Omental fat pad (tissue), 4 donors: ENCODE measurements around the gene NRG3. TPM values are rescaled to one million over a fixed set of nuclear protein-coding genes. Genes with fewer than 3 reads are reported as not detected.

Experiments
- ATAC-seq: fragments of 150-250 bp; one replicate; pipeline ENCODE4 v1.9.1; 2016; ENCODE audit warnings: mild to moderate bottlenecking, moderate library complexity; ENCODE audit not compliant: low FRiP score
- DNase-seq: peaks from one replicate; pipeline ENCODE4 v3.0.0-alpha.2; 2019; ENCODE audit warnings: low spot score
- small RNA-seq: library from RNA; depleted of rRNA; stranded (forward); fragments of <200 nt; gene quantifications from one replicate; pipeline ENCODE3, GENCODE V24; 2016
- total RNA-seq, 4 donors: library from RNA; depleted of rRNA; stranded (reverse); fragments of >200 nt; gene quantifications; one replicate each; pipeline ENCODE4 v1.1.0, GENCODE V29; 2016
- TF ChIP-seq, protein P1 (sequence below), 3 donors: fragments of 450-650 bp; IDR thresholded peaks; one replicate each; pipeline ENCODE4 v1.5.1; 2016 to 2017; ENCODE audit warnings: antibody characterized with exemption in 3 of 3, mild to moderate bottlenecking in 3 of 3, moderate library complexity in 2 of 3

NRG3 gene
- total RNA-seq, 4 donors from 2014 or later = 0.19 to 0.47 (median 0.38) TPM; not detected in 1

DNA sequence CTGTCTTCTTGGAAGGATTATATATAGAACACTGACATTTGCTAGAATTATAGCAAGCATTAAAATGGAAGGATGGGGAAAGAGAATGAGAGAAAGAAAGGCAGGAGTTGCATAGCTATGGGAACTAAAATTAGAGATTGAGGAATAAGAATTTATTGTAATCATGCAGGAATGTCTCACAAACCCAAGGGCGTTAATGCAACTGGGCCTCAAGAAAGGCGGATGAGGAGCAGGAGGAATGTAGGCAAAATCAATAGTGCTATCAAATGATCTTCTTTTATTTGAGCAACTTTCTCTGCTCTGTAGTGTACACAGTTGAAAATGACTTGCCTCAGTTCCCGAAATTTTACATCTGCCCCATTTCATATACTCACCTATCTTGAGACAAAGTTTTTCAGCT is 1132.5 kb downstream of the NRG3 start:
- TF ChIP-seq, protein P1, sequence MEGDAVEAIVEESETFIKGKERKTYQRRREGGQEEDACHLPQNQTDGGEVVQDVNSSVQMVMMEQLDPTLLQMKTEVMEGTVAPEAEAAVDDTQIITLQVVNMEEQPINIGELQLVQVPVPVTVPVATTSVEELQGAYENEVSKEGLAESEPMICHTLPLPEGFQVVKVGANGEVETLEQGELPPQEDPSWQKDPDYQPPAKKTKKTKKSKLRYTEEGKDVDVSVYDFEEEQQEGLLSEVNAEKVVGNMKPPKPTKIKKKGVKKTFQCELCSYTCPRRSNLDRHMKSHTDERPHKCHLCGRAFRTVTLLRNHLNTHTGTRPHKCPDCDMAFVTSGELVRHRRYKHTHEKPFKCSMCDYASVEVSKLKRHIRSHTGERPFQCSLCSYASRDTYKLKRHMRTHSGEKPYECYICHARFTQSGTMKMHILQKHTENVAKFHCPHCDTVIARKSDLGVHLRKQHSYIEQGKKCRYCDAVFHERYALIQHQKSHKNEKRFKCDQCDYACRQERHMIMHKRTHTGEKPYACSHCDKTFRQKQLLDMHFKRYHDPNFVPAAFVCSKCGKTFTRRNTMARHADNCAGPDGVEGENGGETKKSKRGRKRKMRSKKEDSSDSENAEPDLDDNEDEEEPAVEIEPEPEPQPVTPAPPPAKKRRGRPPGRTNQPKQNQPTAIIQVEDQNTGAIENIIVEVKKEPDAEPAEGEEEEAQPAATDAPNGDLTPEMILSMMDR (IDR thresholded peaks at IDR 0.05) = no peak
- ATAC-seq = no peak
- no peak for DNase-seq

GRCh38 chr10:83012866-83013265 is 1137.9 kb downstream of the NRG3 start:
- TF ChIP-seq, protein P1 (IDR thresholded peaks at IDR 0.05) = no peak
- no peak for ATAC-seq
- DNase-seq = no peak

DNA sequence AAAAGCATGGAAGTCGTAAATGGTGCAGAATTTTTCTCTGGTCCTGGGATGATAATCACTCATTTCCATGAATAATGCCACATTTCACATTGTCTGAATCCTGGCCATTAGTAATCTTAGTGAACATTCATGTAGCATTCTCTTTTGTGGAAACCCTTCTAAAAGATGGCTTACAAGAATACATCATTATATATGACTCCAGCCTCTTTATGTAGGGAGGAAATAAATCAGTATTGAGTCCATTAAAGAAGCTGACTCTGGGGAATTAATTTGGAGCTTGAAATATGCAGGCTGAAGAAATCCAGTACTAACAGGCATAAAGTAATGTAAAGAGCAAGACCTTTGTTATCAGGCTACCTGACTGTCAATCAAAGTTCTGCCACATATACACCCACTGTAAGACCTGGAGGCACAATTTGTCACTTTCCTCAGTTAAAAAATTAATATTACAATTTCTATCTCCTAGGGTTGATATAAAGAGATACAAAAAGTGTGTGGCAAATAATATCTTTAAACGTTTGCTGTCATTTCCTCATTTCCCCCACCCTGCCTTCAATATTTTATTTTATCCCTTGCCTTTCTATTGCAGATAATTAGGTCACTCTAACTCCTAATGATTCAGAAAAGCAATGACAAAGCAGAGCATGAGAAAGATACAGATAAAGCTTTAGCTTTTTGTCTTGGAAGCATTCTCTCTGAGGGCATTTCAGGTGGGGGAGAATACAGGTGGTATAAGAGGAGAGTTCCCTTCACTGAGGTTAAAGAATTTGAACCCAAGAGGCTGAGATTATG is 1142.3 kb downstream of the NRG3 start:
- ATAC-seq = no peak
- no peak for DNase-seq
- TF ChIP-seq, protein P1 (IDR thresholded peaks at IDR 0.05) = no peak

DNA sequence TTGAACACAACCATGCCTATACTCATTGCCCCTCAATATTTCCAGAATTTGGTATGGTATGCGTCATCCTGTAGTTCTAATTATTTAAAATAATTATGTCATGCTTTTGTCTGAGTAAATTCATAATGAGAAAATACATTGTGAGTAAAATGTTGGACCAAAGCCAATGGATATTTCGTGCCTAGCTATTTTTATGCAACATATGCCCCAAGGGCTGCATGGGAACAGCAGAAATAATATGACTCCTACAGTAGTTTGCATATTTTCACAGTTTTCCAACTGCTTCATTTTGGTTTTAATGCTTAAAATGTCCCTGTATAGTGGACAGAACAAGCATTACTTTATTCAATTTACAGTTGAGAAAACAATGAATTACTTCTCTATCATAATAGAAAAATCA is 1148.7 kb downstream of the NRG3 start:
- no peak for ATAC-seq
- TF ChIP-seq, protein P1 (IDR thresholded peaks at IDR 0.05) = no peak

More for the DNA sequence above, 1148.7 kb downstream of the NRG3 start:
- no peak for DNase-seq

Small RNAs within 50 kb of the gene (small RNA-seq; reads per million reads assigned to genes)
- not detected for gene RNU6-441P
